SJSA1 (cell line): ENCODE results near the gene PGLYRP1. TPM values are rescaled to one million over a fixed set of nuclear protein-coding genes. Genes with fewer than 3 reads are reported as not detected.

Experiments
- DNase-seq, 2 experiments: peaks; one replicate each; pipeline ENCODE4 v3.0.0-alpha.2; 2015 to 2020; ENCODE audit warnings: low spot score in 2 of 2, low read depth in 1 of 2
- H3K27ac ChIP-seq: fragments of 250-450 bp; sonication (Bioruptor Pico); 2 replicates; pipeline ENCODE4 v1.5.1; 2020; ENCODE audit warnings: mild to moderate bottlenecking, moderate library complexity
- H3K27me3 ChIP-seq: fragments of 250-450 bp; sonication (Bioruptor Pico); replicated peaks from 2 replicates; pipeline ENCODE4 v1.5.1; 2020; ENCODE audit warnings: mild to moderate bottlenecking, moderate library complexity
- H3K36me3 ChIP-seq: fragments of 250-450 bp; sonication (Bioruptor Pico); 2 replicates; pipeline ENCODE4 v1.5.1; 2020; ENCODE audit warnings: mild to moderate bottlenecking
- H3K4me1 ChIP-seq: fragments of 250-450 bp; sonication (Bioruptor Pico); replicated peaks from 2 replicates; pipeline ENCODE4 v1.6.1; 2021; ENCODE audit warnings: mild to moderate bottlenecking
- H3K4me3 ChIP-seq: fragments of 250-450 bp; sonication (Bioruptor Pico); 2 replicates; pipeline ENCODE4 v1.5.1; 2020; ENCODE audit warnings: mild to moderate bottlenecking
- H3K9me3 ChIP-seq: fragments of 250-450 bp; sonication (Bioruptor Pico); replicated peaks from 2 replicates; pipeline ENCODE4 v1.5.1; 2020; ENCODE audit warnings: mild to moderate bottlenecking
- total RNA-seq: library from RNA; depleted of rRNA; stranded (reverse); fragments of >200 nt; shearing (Covaris generic); gene quantifications from 2 replicates; pipeline ENCODE4 v1.2.3, GENCODE V29; 2014

The PGLYRP1 gene
- total RNA-seq, 1 experiment from 2014 or later, result not detected

DNA sequence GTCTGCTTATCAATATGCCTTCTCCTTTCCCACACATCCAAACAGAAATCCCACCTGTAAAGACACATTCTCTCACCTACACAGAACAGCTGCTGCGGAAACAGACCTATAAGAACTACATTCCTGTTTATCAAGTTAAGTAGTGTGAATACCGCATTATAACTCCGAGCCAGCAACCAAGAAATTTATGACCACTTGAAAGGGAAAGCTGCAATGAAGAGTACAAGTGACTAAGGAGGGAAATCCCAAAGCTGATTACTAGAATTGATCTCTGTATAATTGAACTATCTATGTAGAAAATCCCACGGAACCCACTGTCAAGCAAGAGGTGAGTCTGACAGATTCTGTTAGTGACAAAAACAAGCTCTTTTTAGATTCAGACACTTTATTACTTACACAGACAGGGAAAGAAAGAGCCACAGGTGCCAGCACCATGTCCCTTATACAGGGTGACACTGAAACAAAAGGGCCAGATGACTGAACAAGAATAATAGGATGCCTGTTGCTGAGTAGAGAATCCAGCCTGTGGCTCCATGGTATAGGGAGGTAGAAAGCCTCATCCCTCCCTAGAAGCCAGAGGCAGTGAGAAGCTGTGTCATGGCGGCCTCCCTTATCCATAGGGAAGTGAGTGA is 19.5 kb upstream of the PGLYRP1 start:
- Histone ChIP-seq H3K36me3 (no peaks in the 10 kb centered on the region), H3K4me1 (no peaks in the 10 kb centered on the region), H3K9me3 (peaks cover 7% of the 10 kb centered on the region; the same call in 1 of the 2 replicates), H3K4me3 (no peak overlapping the region), H3K27ac (no peak overlapping the region), H3K27me3 (peaks cover 20% of the 10 kb centered on the region)
- no peak for DNase-seq

DNA sequence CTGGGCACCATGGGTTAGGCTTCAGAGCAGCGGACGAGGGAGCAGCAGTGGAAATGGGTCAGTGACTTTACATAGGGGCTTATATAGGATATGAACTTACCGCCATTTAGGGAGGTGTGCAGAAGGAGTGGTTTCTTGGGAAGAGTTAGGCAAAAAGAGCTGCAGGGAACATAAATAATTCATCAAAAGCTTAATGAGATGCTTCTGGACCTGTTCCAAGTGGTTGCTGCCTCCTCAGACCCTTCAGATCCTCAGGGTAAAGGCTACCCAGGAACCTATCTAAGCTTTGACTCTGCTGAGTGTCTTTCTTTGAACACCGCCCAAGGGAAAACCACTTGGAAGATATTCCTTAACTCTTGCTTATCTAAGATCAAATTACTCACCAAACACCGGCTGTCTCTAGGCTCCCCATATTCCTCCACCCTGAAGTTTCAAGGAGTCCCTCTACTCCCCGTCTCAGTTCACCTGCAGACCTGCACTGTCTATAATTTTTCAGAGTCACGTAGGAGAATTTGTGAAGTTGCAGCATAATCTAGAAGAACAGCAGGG is 18.2 kb upstream of the PGLYRP1 start, which contains the start of gene IGFL4:
TSS of gene IGFL4 (minus strand) at position 51 of the 549 bp plus-strand sequence. CDS start at position 11, 40 bp downstream.
- Histone ChIP-seq H3K4me1 (no peaks in the 10 kb centered on the region), H3K27ac (no peak within 1 kb of the TSS), H3K9me3 (peaks cover 7% of the 10 kb centered on the region; the same call in 1 of the 2 replicates), H3K36me3 (no peaks in the 10 kb centered on the region), H3K4me3 (no peak within 1 kb of the TSS), H3K27me3 (peaks cover 6% of the 10 kb centered on the region)
- DNase-seq, result no peak

DNA sequence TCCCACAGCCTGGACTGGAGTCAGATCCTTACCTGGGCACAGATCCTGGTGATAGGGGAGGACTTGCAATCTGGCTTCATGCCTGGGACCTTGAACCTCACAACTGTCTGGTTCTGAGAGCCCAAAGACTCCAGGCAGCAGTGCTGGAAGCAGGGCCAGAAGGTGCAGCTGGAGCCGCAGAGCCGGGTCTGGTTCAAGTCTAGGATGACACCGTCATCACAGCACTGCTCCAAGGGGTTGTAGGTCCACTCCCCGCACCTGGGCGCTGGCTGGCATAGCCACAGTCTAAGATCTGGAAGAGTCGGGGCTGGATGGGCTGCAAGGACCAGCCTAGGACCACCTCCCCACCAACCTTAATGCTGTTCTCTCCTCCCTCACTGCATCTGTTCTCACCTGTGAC is 17.3 kb upstream of the PGLYRP1 start:
- DNase-seq, result no peak
- Histone ChIP-seq H3K27me3 (no peaks in the 10 kb centered on the region), H3K4me1 (no peaks in the 10 kb centered on the region), H3K4me3 (no peak overlapping the region), H3K36me3 (no peaks in the 10 kb centered on the region), H3K9me3 (peaks cover 7% of the 10 kb centered on the region; the same call in 1 of the 2 replicates), H3K27ac (no peak overlapping the region)

DNA sequence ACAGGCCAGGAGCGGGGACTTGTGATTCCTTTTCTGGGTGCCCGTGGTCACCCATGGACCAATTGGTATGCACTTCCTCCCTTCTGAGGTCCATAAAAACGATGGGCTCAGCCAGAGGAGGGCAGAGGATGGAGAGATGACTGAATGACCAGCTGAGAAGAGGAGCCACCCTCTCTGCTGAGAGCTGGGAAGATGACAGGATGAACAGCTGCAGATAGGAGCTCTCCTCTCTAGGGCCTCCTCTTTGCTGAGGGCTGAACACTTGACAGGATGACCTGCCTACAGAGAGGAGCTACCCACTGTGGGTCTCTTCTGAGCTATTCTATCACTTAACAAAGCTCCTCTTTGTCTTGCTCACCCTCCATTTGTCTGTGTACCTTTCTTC is 13.9 kb upstream of the PGLYRP1 start:
- Histone ChIP-seq H3K4me1 (no peaks in the 10 kb centered on the region), H3K36me3 (no peaks in the 10 kb centered on the region)

DNA sequence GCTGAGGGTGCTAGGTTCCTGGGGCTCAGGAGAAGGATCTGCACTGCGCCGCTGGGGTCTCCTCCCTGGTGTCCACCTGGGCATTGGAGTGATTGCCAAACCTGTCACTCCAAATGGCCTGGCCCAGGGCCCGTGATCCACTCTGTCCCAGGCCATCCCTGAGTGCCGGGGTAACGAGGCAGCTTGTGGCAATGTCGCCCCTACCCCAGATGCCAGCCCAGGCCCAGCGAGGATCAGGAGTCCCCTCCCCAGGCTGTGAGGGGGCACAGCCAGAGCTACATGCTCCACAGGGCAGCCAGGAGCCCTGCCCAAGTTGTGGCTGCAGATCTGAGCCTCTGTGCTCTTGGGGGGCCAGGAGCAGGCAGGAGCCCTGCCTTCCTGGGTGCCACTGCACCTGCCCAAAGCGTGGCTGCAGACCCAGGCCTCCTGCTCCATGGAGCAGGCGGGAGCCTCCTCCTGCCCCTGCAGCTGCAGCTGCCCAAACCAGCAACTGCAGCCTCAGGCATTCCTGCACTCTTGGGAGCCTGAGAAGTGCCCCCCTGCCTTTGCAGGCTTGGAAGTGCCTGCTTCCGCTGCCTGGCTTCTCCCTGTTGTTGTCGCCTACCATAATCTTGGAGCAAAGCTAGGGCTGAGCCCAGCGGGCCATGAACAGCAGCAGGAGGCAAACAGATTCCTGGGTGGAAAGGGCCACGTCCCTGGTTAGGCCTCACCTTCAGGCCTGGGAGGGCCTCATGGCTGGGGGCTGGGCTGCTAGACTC is 13.3 kb upstream of the PGLYRP1 start:
- no peaks in the 10 kb centered on the region for H3K9me3 ChIP-seq
- DNase-seq, result no peak
- no peak overlapping the region for H3K27ac ChIP-seq
- no peaks in the 10 kb centered on the region for H3K36me3 ChIP-seq
- no peaks in the 10 kb centered on the region for H3K27me3 ChIP-seq
- H3K4me3 ChIP-seq, result no peak overlapping the region
- no peaks in the 10 kb centered on the region for H3K4me1 ChIP-seq

More for the DNA sequence above, 13.9 kb upstream of the PGLYRP1 start:
- no peak overlapping the region for H3K27ac ChIP-seq
- no peak for DNase-seq
- no peaks in the 10 kb centered on the region for H3K27me3 ChIP-seq
- no peaks in the 10 kb centered on the region for H3K9me3 ChIP-seq
- no peak overlapping the region for H3K4me3 ChIP-seq

DNA sequence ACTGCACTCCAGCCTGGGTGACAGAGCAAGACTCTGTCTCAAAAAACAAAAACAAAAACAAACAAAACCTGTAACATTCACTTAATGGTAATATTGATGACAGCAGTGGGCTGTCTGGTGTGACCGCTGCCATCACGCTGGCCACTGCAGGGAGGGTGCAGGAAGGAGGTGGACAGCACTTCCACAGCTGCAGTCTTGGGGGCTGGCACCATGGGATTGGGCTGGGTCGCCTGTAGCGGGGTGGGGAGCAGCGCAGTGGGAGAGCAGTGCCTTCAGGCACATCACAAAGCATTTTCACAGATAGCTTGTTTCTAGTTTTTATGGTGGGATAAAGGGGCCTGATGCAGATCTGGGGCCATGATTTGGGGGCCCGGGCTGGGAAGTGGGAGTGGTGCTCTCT is 12.7 kb upstream of the PGLYRP1 start:
- no peak for DNase-seq
- no peaks in the 10 kb centered on the region for H3K4me1 ChIP-seq
- no peaks in the 10 kb centered on the region for H3K27me3 ChIP-seq
- no peaks in the 10 kb centered on the region for H3K36me3 ChIP-seq
- H3K27ac ChIP-seq, result no peak overlapping the region
- H3K4me3 ChIP-seq, result no peak overlapping the region
- H3K9me3 ChIP-seq, result no peaks in the 10 kb centered on the region

DNA sequence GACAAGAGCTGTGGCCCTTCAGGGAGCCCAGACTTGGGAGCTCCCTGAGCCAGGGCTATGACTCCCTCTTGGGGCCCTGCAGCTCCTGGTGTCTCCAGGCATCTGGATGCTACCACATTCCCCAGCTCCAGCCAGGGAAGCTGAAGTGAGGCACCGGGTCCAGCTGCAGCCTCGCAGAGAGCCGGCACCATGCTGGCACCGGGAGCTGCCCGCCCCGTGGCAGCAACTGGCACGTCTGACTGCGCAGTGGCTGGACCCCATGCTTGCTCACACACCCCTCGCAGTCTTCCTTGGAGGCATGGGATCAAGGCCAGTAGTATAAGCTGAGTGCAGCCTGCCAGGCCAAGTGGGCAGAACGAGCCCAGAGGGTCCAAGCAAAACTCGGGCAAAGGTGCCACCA is 10.5 kb upstream of the PGLYRP1 start:
- Histone ChIP-seq H3K4me1 (no peaks in the 10 kb centered on the region), H3K4me3 (no peak overlapping the region), H3K27ac (no peak overlapping the region), H3K36me3 (no peaks in the 10 kb centered on the region), H3K9me3 (no peaks in the 10 kb centered on the region), H3K27me3 (no peaks in the 10 kb centered on the region)
- no peak for DNase-seq

DNA sequence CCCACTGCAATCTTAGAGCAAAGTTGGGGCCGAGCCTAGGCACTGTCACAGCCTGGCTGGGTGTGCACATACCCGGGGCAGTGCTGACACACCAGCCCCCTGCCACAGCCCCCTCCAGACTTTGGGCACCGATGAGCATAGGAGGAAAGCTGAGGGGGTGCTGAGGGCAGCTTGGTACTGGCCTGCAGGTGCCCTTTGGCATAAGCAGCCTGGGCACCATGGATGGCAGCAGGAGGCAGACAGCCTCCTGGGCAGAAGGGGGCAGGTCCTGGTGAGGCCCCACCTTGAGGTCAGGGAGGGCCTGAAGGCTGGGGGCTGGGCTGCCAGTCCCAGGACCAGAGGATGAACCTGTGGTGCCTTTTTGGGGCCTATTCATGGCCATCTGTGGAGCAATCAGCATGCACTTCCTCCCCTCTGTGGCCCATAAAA is 9.8 kb upstream of the PGLYRP1 start:
- Histone ChIP-seq H3K4me3 (no peak overlapping the region), H3K36me3 (no peaks in the 10 kb centered on the region), H3K9me3 (no peaks in the 10 kb centered on the region), H3K27ac (no peak overlapping the region), H3K27me3 (no peaks in the 10 kb centered on the region), H3K4me1 (no peaks in the 10 kb centered on the region)
- DNase-seq, result no peak

DNA sequence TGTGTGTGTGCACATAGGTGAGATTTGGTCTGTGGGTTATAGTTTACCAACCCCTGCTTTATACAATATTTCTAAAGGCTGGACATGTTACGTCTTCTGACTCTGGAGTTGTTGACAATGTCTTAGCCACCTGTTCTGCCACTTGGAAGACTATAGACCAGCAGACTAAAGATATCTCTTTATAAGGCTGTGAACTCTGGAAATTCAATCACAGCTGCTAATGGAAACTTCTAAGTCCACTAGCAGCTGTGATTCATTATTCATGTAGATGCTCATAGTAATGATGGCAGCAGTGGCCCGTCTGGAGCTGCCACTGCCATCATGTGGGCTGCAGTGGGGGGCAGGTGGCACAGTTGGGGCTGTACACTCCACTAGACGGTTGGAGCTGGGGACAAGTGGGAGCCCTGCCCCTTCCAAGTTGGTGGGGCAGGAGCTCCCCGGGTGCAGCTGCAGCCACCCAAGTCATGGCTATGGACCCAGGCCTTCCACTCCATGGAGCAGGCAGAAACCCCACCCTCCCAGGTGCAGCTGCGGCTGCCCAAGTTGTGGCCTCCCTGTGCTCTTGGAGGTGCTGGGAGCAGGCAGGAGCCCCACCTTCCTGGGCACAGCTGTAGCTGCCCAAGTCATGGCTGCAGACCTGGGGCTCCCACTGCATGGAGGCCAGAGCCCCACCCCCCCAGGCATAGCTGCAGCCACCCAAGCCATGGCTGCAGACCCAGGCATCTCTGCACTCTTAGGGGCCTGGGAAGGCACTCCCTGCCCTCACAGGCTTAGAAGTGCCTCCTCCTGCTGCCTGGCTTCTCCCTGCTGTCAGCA is 9.1 kb upstream of the PGLYRP1 start:
- no peaks in the 10 kb centered on the region for H3K4me1 ChIP-seq
- DNase-seq, result no peak
- H3K4me3 ChIP-seq, result no peak overlapping the region
- no peaks in the 10 kb centered on the region for H3K36me3 ChIP-seq
- no peaks in the 10 kb centered on the region for H3K27me3 ChIP-seq
- no peak overlapping the region for H3K27ac ChIP-seq
- no peaks in the 10 kb centered on the region for H3K9me3 ChIP-seq

DNA sequence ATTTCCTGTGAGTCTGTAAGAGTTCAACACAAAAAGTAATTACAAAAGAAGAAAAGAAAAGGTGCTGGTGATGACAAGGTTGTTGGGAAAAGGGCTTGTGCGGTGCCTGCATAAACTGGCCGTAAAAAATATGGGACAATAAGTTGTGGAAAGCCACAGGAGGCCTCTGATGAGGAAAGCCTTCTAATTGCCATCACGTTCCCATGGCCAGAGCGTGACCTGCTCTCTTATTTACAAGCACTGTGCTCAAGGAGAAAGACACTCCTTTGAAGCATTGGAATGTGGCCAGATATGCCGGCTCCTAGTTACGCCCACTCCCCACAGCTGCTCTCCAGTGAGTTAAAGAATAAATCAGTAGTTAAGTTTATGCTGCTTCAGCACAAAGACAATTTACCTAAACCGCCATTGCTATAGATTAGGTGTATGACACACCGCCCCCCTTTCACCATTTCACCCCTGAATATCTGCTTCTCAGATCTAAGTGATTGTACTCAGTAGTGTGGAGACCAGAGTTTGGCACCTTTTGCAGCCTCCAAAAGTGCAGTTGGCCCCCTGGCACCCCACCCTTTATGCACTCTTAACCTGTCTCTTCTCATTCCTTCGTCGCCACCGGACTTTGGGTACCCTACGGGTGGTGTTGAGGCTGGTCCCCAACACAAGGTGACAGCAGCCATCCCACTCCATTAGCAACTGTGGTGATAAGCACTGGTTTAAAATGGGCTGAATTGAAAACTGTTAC is 8.1 kb upstream of the PGLYRP1 start:
- no peaks in the 10 kb centered on the region for H3K36me3 ChIP-seq
- no peak for DNase-seq
- no peak overlapping the region for H3K27ac ChIP-seq
- H3K4me3 ChIP-seq, result no peak overlapping the region
- no peaks in the 10 kb centered on the region for H3K9me3 ChIP-seq
- no peaks in the 10 kb centered on the region for H3K4me1 ChIP-seq
- no peaks in the 10 kb centered on the region for H3K27me3 ChIP-seq

DNA sequence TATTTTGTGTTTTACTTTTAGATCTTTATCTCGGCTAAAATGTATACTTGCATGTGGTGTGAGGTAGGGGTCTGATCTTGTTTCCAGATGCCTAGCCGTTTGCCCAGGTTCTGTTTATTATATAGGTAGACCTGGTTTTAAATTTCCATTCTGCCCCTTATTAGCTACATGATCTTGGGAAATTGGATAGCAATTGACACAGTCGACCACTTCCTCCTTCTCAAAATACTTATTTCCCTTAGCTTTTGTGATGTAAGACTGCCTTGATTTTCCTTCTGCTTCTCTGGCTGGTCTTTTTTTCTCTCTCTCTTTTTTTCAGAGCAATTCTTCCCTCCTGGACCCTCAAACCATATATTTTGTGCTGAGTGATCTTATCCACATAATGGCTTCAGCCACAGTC is 3.0 kb upstream of the PGLYRP1 start:
- H3K36me3 ChIP-seq, result no peaks in the 10 kb centered on the region
- H3K27ac ChIP-seq, result no peak overlapping the region
- H3K9me3 ChIP-seq, result no peaks in the 10 kb centered on the region
- H3K4me1 ChIP-seq, result no peaks in the 10 kb centered on the region
- no peaks in the 10 kb centered on the region for H3K27me3 ChIP-seq
- H3K4me3 ChIP-seq, result no peak overlapping the region
- DNase-seq, result no peak

DNA sequence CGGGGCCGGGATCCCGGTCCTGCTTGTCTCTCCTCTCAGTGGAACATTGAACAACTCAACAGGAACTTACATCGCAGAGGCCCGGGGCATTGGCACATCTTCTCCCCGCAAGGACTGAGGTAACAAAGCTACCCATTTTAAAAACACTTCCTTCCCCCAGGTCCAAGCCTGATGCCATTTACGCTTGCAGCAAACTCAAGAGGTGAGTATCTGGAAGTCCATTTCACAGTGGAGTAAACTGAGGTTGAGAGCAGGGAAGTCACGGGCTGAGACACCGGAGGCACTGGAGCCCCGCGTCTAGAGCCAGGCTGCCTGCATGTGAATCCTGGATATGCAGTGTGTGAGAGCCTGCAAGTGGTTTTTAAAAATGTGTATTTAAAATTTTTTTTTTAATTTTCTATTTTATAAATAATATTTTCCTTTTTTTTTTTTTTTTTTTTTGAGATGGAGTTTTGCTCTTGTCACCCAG is 492 bp upstream of the PGLYRP1 start:
- no peaks in the 10 kb centered on the region for H3K4me1 ChIP-seq
- H3K27ac ChIP-seq, result no peak overlapping the region
- H3K27me3 ChIP-seq, result no peaks in the 10 kb centered on the region
- no peak overlapping the region for H3K4me3 ChIP-seq
- no peaks in the 10 kb centered on the region for H3K9me3 ChIP-seq
- no peak for DNase-seq
- no peaks in the 10 kb centered on the region for H3K36me3 ChIP-seq

DNA sequence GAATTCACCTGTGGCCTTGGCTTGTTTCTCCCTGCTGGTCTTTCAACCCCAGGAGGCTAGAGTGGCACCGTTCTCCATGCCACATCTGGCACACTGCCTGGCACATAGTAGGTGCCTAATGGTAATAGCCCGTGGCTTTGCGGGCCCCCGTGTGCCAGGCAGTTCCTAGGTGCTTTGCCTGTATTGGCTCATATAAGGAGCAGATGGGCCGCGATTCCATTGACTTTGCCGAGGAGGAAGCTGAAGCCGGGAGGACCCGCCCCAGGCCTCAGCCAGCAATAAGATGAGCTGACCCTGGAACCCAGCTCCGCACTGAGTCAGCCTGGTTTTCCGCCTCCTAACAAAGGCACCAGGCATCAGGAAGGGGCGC is 807 bp downstream of the PGLYRP1 start:
- DNase-seq, result no peak
- H3K36me3 ChIP-seq, result no peaks in the 10 kb centered on the region
- no peaks in the 10 kb centered on the region for H3K27me3 ChIP-seq

More for the DNA sequence above, 807 bp downstream of the PGLYRP1 start:
- Histone ChIP-seq H3K27ac (no peak overlapping the region), H3K4me3 (no peak overlapping the region), H3K4me1 (no peaks in the 10 kb centered on the region), H3K9me3 (no peaks in the 10 kb centered on the region)
